ENCODE results near the gene GMDS. TPM values are rescaled to one million over a fixed set of nuclear protein-coding genes. Genes with fewer than 3 reads are reported as not detected.

Gene GMDS
- total and polyA plus RNA-seq, 2 of the 4 experiments (the other 2 are of a cell fraction) = 7.3 to 21.9 TPM

DNA sequence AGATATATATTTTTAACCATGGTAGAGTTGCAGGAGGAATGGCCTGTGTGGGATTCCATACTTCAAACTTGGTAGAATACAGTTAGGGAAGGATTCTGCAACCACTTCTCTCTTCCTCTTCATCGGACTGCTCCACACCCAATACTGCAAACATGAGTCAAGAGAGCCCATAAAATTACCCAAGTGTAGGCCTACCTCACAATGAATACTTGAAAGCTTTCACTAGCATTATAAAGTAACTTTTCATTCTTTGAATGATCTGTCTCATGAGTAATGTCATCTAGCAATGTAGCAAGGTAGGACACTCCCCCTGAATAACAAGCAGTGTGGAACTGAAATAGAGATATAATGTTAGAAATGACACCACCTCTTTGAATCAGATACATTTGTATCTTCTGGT lies 556.3 kb downstream of the GMDS start:
- BruUV-seq (replicated peaks) = no TSS peak

More for the DNA sequence above, 556.3 kb downstream of the GMDS start:
- H3K23ac ChIP-seq (ENCODE audit: low read depth, low read length) = no peak overlapping the region
- ATAC-seq (ENCODE audit: low read depth) = no peak
- H2BK5ac ChIP-seq (ENCODE audit: low read depth, low read length, poor library complexity, severe bottlenecking) = no peak overlapping the region
- peaks cover 14% of the 10 kb centered on the region for H3K4me1 ChIP-seq (ENCODE audit: control insufficient read depth, insufficient read depth, low read length)
- POLR2A ChIA-PET (ENCODE audit: unreplicated experiment) = no interaction called here
- no peak overlapping the region for H3K4me2 ChIP-seq (ENCODE audit: low read depth, low read length)
- no peak overlapping the region for H3K27ac ChIP-seq (ENCODE audit: insufficient read depth, low read length)
- no peak overlapping the region for H2AK5ac ChIP-seq (ENCODE audit: low read depth, low read length)
- H3K4me3 ChIP-seq (ENCODE audit: insufficient read depth, low read depth, low read length) = no peak overlapping the region
- H3K27me3 ChIP-seq (ENCODE audit: control insufficient read depth, insufficient read depth, low read length) = no peaks in the 10 kb centered on the region
- CTCF ChIA-PET = no interaction called here
- TF ChIP-seq MAFK (IDR thresholded peaks at IDR 0.05; ENCODE audit: low read depth, low read length) = no peak
- TF ChIP-seq RAD21 (IDR thresholded peaks at IDR 0.05; ENCODE audit: low read length) = no peak
- TF ChIP-seq FOS (IDR thresholded peaks at IDR 0.05; ENCODE audit: low read depth, low read length) = no peak
- no peak for TF ChIP-seq MXI1 (IDR thresholded peaks at IDR 0.05; ENCODE audit: borderline replicate concordance, low read depth, low read length)
- no peak for TF ChIP-seq CEBPB (IDR thresholded peaks at IDR 0.05; ENCODE audit: low read depth, low read length)
- no peak for TF ChIP-seq NFE2L2 (IDR thresholded peaks at IDR 0.05; ENCODE audit: low read depth, low read length)
- TF ChIP-seq SMC3 (IDR thresholded peaks at IDR 0.05; ENCODE audit: low read depth, low read length) = no peak
- peaks cover 0 to 10% of the 10 kb centered on the region in 2 experiments; a peak in 1 of 4 replicates for H3K79me1 ChIP-seq (ENCODE audit: low read depth in 1 of 2, low read length in 2 of 2)
- H3K36me3 ChIP-seq (ENCODE audit: control insufficient read depth, insufficient read depth, low read length) = no peaks in the 10 kb centered on the region
- no peak overlapping the region for H3K56ac ChIP-seq (ENCODE audit: extremely low read depth, insufficient read depth, low read length)
- H3K18ac ChIP-seq (ENCODE audit: low read depth, low read length) = no peak overlapping the region
- H3K4ac ChIP-seq (ENCODE audit: low read depth, low read length) = no peak overlapping the region
- dilution Hi-C loops (cut with HindIII; ENCODE audit: low sequenced_read_pairs, unreplicated experiment) = no loop called here
- intact Hi-C loops (cut with micrococcal nuclease) = loop anchor here (5.0 kb wide), 1 partner anchor 413 kb away; no protein-coding TSS in a partner anchor
- H4K8ac ChIP-seq (ENCODE audit: low read depth in 2 of 2, low read length in 2 of 2) = no peak overlapping the region
- H2BK20ac ChIP-seq (ENCODE audit: low read depth, low read length) = no peak overlapping the region; the same call in 1 of the 2 replicates
- H4K20me1 ChIP-seq (ENCODE audit: insufficient read depth, low read length) = peaks cover 11% of the 10 kb centered on the region; the same call in 1 of the 2 replicates
- H2AK9ac ChIP-seq (replicated peaks; ENCODE audit: low read depth, low read length, poor library complexity) = no peak overlapping the region
- H2BK120ac ChIP-seq (ENCODE audit: low read depth, low read length) = no peak overlapping the region; the same call in 1 of the 2 replicates
- H4K5ac ChIP-seq (ENCODE audit: low read depth, low read length) = no peak overlapping the region
- no peak overlapping the region for H2BK15ac ChIP-seq (ENCODE audit: low read depth, low read length)
- in situ Hi-C loops (cut with MboI; ENCODE audit: low sequenced_read_pairs) = no loop called here
- H3K9ac ChIP-seq (ENCODE audit: low read depth, low read length) = no peak overlapping the region
- no peak overlapping the region for H4K91ac ChIP-seq (ENCODE audit: insufficient read depth, low read depth, low read length)
- no peak for DNase-seq
- no CpG with 5 or more reads among the region's 1 CpG for WGBS, 2 experiments (ENCODE audit: extremely low coverage in 2 of 2, insufficient read length in 1 of 2)
- peaks cover 17% of the 10 kb centered on the region for H3K9me1 ChIP-seq (ENCODE audit: insufficient read depth, low read length)
- H3K9me3 ChIP-seq (ENCODE audit: control insufficient read depth, insufficient read depth, low read length) = peaks cover 2% of the 10 kb centered on the region; the same call in 1 of the 2 replicates
- no peak overlapping the region for H2AFZ ChIP-seq (replicated peaks; ENCODE audit: low read length, poor library complexity)
- H3K14ac ChIP-seq (replicated peaks; ENCODE audit: low read depth, low read length) = no peak overlapping the region
